COLO668 (cell line): Measurements from ENCODE around the gene SMIM24.
"Not testable (repeated sequence)": the region's sequence is repeated elsewhere in the genome, so short reads cannot be mapped to it uniquely, and the experiment has no call there.

ENCODE experiments used
- DNase-seq: peaks from one replicate; lab custom pipeline; 2025; ENCODE audit not compliant: unreplicated experiment; lab: John Stamatoyannopoulos, UW

SMIM24 gene

GRCh38 chr19:3480383-3481091, at the start of gene SMIM24:
Gene SMIM24, minus strand, starts transcription at chr19:3480525. Its CDS starts 62 bp downstream, at chr19:3480463.
- no peak for DNase-seq

- not testable (repeated sequence) for DNase-seq
Measured at GRCh38 chr19:3529299-3529698, 49.0 kb upstream of the SMIM24 start.

GRCh38 chr19:3528539-3529211, 48.4 kb upstream of the SMIM24 start:
- DNase-seq, result no peak

- no peak for DNase-seq
Measured at GRCh38 chr19:3528080-3528479, 47.8 kb upstream of the SMIM24 start.

GRCh38 chr19:3527238-3527910, 47.0 kb upstream of the SMIM24 start:
- DNase-seq, result no peak

GRCh38 chr19:3526507-3527237, 46.3 kb upstream of the SMIM24 start:
- no peak for DNase-seq

GRCh38 chr19:3524904-3525451, 44.7 kb upstream of the SMIM24 start:
- no peak for DNase-seq

- DNase-seq, result no peak
Measured at GRCh38 chr19:3524078-3524842, 43.9 kb upstream of the SMIM24 start.

- no peak for DNase-seq
Measured at GRCh38 chr19:3523361-3524077, 43.2 kb upstream of the SMIM24 start.

- no peak for DNase-seq
Measured at GRCh38 chr19:3522421-3523360, 42.4 kb upstream of the SMIM24 start.

- no peak for DNase-seq
Measured at GRCh38 chr19:3521104-3521445, 40.8 kb upstream of the SMIM24 start.

GRCh38 chr19:3520166-3521103, 40.1 kb upstream of the SMIM24 start:
- DNase-seq, result peak; percentile 93

GRCh38 chr19:3519126-3519525, 38.8 kb upstream of the SMIM24 start:
- no peak for DNase-seq

- no peak for DNase-seq
Measured at GRCh38 chr19:3518659-3519058, 38.3 kb upstream of the SMIM24 start.

- DNase-seq, result no peak
Measured at GRCh38 chr19:3518255-3518654, 37.9 kb upstream of the SMIM24 start.

- DNase-seq, result no peak
Measured at GRCh38 chr19:3517638-3518037, 37.3 kb upstream of the SMIM24 start.

GRCh38 chr19:3516675-3517207, 36.4 kb upstream of the SMIM24 start:
- peak; percentile 96 for DNase-seq
